A673 (cell line): Measurements from ENCODE around the gene BSDC1. TPM values are rescaled to one million over a fixed set of nuclear protein-coding genes. Genes with fewer than 3 reads are reported as not detected.

Source experiments
- BruUV-seq: library from RNA; stranded (reverse); fragments of 400-500 nt; replicated peaks from 2 replicates; lab custom pipeline; 2021; lab: Mats Ljungman, UMichigan
- CTCF ChIA-PET: fragments of 300-600 bp; sonication (Branson Sonifier 250); formaldehyde crosslinking; loops from one replicate; lab custom pipeline; 2022; ENCODE audit warnings: antibody characterized with exemption; lab: Charles Lee
- POLR2A ChIA-PET: fragments of 300-600 bp; sonication (Branson Sonifier 250); formaldehyde crosslinking; loops from one replicate; lab custom pipeline; 2022; ENCODE audit warnings: antibody characterized with exemption; ENCODE audit not compliant: low non-redundant PET; lab: Charles Lee
- DNase-seq: peaks from one replicate; pipeline ENCODE4 v3.0.0-alpha.2; 2015; ENCODE audit warnings: low spot score
- H3K27ac ChIP-seq: fragments of 200-600 bp; sonication (generic); 2 replicates; pipeline ENCODE4 v1.5.1; 2016; ENCODE audit warnings: mixed run types, low read depth, mild to moderate bottlenecking, mixed read lengths, antibody characterized with exemption, low read length; ENCODE audit not compliant: poor library complexity, severe bottlenecking
- H3K27me3 ChIP-seq: fragments of 200-600 bp; sonication (generic); replicated peaks from 2 replicates; pipeline ENCODE4 v1.6.1; 2017; ENCODE audit warnings: mixed run types, low read depth, mild to moderate bottlenecking, mixed read lengths, antibody characterized with exemption, low read length; ENCODE audit not compliant: insufficient read depth, poor library complexity
- H3K36me3 ChIP-seq: fragments of 200-600 bp; sonication (generic); 2 replicates; pipeline ENCODE4 v1.6.1; 2016; ENCODE audit warnings: mixed run types, mild to moderate bottlenecking, mixed read lengths, antibody characterized with exemption, low read length; ENCODE audit not compliant: insufficient read depth, poor library complexity, severe bottlenecking
- H3K4me1 ChIP-seq: fragments of 200-600 bp; sonication (generic); 2 replicates; pipeline ENCODE4 v1.6.1; 2017; ENCODE audit warnings: mixed run types, mild to moderate bottlenecking, mixed read lengths, antibody characterized with exemption, low read length; ENCODE audit not compliant: insufficient read depth, poor library complexity, severe bottlenecking
- H3K4me3 ChIP-seq: fragments of 200-600 bp; sonication (generic); 2 replicates; pipeline ENCODE4 v1.5.1; 2016; ENCODE audit warnings: low read depth, mixed run types, mild to moderate bottlenecking, mixed read lengths, low read length; ENCODE audit not compliant: poor library complexity, severe bottlenecking
- H3K9me3 ChIP-seq: fragments of 200-600 bp; sonication (generic); 2 replicates; pipeline ENCODE4 v1.6.1; 2016; ENCODE audit warnings: mixed run types, low read depth, mild to moderate bottlenecking, mixed read lengths, antibody characterized with exemption, low read length; ENCODE audit not compliant: poor library complexity, severe bottlenecking
- EZH2 ChIP-seq: fragments of 200-600 bp; sonication (generic); IDR thresholded peaks from 2 replicates; pipeline ENCODE4 v1.6.1; 2017; ENCODE audit warnings: borderline replicate concordance, low read depth, mild to moderate bottlenecking, mixed read lengths, antibody characterized with exemption, low read length; ENCODE audit not compliant: poor library complexity, severe bottlenecking
- intact Hi-C: fragments of 100-400 bp; cut with micrococcal nuclease; formaldehyde crosslinking; loops from one replicate; pipeline ENCODE4 v1.10.0; 2022; ENCODE audit not compliant: unreplicated experiment
- total RNA-seq: library from RNA; stranded (reverse); gene quantifications from 2 replicates; pipeline ENCODE4 v1.2.3, GENCODE V29; 2021
- TF ChIP-seq, protein P1 (sequence below): fragments of 300-800, 200-600 bp; sonication (generic); conservative IDR thresholded peaks from 2 replicates; pipeline ENCODE4 v1.5.1; 2017; ENCODE audit warnings: low read depth, mild to moderate bottlenecking, antibody characterized with exemption, low read length, moderate library complexity, mixed read lengths

BSDC1 gene
- total RNA-seq, 1 experiment from 2014 or later = 48.0 TPM

DNA sequence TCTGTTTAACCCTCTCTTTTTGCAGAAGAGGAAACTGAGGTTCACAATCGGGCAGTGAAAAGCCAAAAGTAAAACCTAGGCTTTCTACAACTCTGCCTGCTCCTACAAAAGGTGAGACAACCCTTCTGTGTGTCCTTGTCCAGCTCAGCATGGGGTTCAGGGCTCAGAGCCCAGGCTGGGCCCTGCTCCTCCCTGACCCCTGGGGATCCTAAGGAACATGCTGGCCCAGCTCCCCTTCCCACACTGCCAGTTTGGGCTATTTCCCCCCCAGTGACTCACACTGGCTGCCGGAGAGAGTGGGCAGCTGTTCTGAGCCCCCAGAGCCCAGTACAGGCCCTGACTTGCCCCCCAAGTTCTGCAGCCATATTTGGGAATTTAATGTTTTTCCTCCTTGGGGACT is 40.8 kb downstream of the BSDC1 start:
- CTCF ChIA-PET = no interaction called here
- H3K9me3 ChIP-seq = peaks cover 5% of the 10 kb centered on the region
- DNase-seq = no peak
- intact Hi-C loops = no loop called here
- no peaks in the 10 kb centered on the region for H3K36me3 ChIP-seq
- H3K4me3 ChIP-seq = no peak overlapping the region
- H3K4me1 ChIP-seq = peaks cover 8% of the 10 kb centered on the region
- BruUV-seq = no TSS peak
- POLR2A ChIA-PET = no interaction called here
- TF ChIP-seq EZH2 = no peak
- TF ChIP-seq, protein P1, sequence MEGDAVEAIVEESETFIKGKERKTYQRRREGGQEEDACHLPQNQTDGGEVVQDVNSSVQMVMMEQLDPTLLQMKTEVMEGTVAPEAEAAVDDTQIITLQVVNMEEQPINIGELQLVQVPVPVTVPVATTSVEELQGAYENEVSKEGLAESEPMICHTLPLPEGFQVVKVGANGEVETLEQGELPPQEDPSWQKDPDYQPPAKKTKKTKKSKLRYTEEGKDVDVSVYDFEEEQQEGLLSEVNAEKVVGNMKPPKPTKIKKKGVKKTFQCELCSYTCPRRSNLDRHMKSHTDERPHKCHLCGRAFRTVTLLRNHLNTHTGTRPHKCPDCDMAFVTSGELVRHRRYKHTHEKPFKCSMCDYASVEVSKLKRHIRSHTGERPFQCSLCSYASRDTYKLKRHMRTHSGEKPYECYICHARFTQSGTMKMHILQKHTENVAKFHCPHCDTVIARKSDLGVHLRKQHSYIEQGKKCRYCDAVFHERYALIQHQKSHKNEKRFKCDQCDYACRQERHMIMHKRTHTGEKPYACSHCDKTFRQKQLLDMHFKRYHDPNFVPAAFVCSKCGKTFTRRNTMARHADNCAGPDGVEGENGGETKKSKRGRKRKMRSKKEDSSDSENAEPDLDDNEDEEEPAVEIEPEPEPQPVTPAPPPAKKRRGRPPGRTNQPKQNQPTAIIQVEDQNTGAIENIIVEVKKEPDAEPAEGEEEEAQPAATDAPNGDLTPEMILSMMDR = no peak
- no peak overlapping the region for H3K27ac ChIP-seq
- no peaks in the 10 kb centered on the region for H3K27me3 ChIP-seq

DNA sequence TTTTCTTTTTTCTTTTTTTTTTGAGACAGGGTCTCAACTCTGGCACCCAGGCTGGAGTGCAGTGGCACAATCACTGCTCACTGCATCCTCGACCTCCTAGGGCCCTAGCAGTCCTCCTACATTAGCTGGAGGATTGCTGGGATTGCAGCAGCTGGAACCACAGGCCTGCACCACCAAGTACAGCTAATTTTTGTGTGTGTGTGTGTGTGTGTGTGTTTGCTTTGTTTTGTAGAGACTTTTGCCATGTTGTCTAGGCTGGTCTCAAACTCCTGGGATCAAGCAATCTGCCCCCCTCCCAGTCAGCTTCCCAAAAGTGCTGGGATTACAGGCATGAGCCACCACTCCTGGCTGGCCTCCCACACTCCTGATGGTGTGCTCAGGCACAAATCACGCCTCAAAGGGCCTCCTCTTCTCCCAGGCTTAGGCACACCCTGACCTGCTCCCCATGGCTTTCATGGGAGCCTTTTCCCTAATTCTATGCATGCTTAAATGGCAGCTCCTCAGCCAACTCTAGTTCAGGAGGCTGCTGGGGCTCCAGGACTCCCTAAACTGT is 41.3 kb downstream of the BSDC1 start:
- Histone ChIP-seq H3K9me3 (peaks cover 5% of the 10 kb centered on the region), H3K36me3 (no peaks in the 10 kb centered on the region), H3K27ac (no peak overlapping the region), H3K4me1 (peaks cover 8% of the 10 kb centered on the region), H3K27me3 (no peaks in the 10 kb centered on the region), H3K4me3 (no peak overlapping the region)
- CTCF ChIA-PET = no interaction called here
- no peak for DNase-seq
- BruUV-seq = TSS peak; percentile 25
- no peak for TF ChIP-seq EZH2
- TF ChIP-seq, protein P1 = no peak
- POLR2A ChIA-PET = interaction anchor here (0.7 kb wide), 1 partner anchor 22 kb away, joined by 3 read pairs; no protein-coding TSS in a partner anchor
- intact Hi-C loops = no loop called here

DNA sequence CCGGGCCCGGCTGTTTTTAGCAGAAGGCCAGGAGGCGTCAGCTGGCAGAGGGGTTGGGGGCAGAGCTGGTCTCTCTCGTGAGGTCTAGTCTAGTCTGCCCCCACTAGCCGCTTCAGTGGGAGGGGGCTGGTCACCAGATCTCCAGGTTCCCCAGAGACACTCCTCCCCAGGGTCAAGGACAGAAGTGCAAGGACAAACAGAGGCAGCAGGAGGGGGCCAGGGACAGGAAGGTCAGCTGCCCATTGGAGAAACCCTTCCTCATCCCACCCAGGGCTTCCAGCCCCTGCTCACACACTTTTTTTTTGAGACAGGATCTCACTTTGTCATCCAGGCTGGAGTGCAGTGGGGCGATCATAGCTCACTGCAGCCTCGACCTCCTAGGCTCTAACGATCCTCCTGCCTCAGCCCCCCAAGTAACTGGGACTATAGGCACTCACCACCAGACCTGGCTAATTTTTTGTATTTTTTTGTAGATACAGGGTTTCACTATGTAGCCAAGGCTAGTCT is 41.9 kb downstream of the BSDC1 start:
- no peak for DNase-seq
- ChIA-PET CTCF (no interaction called here), POLR2A (interaction anchor here (0.5 to 0.7 kb wide), 2 partner anchors 9 to 21 kb away, joined by 3 to 14 read pairs; no protein-coding TSS in a partner anchor)
- H3K36me3 ChIP-seq = no peaks in the 10 kb centered on the region
- H3K4me3 ChIP-seq = peak overlapping the region; percentile 63
- H3K9me3 ChIP-seq = peaks cover 5% of the 10 kb centered on the region
- peaks cover 8% of the 10 kb centered on the region for H3K4me1 ChIP-seq
- TF ChIP-seq EZH2 = no peak
- TF ChIP-seq, protein P1 = no peak
- peak overlapping the region; percentile 90 for H3K27ac ChIP-seq
- no TSS peak for BruUV-seq
- intact Hi-C loops = no loop called here
- H3K27me3 ChIP-seq = no peaks in the 10 kb centered on the region
